Measurements from ENCODE around the gene MAPK8IP1.
A peak's percentile ranks its signal among the peaks of the same experiment; 100 is the strongest.

MAPK8IP1 gene

DNA sequence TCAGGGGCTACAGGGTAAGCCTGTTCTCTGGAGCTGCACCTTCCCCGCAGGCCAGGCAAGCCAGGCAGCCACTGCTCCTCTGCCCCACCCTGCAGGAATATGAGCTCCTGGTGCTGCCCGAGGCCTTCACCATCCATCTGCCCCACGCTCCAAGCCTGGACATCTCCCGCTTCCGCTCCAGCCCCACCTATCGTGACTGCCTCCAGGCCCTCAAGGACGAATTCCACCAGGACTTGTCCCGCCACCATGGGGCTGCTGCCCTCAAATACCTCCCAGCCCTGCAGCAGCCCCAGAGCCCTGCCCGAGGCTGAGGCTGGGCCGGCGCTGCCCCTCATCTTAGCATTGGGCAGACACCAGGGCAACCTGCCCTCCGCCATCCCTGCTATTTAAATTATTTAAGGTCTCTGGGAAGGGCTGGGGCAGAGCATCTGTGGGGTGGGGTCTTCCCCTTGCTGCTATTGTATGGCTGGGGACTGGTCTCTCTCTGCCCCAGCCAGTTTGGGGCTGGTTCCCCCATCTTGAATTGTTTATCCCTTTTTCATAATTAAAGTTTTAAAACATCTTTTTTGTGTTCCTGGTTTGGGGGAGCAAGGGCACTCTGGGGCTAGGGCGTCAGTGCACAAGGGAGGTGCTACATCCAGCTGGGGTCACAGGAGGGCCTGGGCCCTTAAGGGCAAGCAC is 43.2 kb downstream of the MAPK8IP1 start:
- DNase-seq: no peak

DNA sequence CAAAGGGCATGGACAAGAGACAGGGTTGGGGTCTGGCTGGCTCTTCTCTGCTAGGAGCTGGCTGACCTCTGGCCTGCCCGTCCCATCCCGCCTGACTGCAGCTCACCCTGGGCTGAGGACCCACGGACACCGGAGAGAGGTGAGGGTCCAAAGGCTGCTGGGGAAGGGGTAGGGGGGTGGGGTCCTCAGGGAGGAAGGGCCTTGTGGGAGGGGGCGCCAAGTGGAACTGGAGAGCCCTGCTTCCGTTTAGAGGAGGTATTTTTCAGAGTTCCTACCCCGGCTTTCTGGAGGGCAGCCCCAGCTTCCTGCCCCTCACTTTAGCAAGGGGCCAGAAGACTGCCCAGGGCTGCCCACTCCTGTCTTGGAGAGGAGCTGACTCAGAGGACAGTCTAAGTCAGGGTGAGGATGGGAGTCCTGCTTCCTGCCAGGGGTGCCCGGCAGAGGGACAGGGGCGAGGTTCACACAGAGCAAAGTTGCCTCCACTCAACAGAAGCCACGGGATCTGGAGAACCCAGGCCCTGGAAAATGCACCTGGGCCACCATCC is 44.1 kb downstream of the MAPK8IP1 start:
- no peak for DNase-seq

DNA sequence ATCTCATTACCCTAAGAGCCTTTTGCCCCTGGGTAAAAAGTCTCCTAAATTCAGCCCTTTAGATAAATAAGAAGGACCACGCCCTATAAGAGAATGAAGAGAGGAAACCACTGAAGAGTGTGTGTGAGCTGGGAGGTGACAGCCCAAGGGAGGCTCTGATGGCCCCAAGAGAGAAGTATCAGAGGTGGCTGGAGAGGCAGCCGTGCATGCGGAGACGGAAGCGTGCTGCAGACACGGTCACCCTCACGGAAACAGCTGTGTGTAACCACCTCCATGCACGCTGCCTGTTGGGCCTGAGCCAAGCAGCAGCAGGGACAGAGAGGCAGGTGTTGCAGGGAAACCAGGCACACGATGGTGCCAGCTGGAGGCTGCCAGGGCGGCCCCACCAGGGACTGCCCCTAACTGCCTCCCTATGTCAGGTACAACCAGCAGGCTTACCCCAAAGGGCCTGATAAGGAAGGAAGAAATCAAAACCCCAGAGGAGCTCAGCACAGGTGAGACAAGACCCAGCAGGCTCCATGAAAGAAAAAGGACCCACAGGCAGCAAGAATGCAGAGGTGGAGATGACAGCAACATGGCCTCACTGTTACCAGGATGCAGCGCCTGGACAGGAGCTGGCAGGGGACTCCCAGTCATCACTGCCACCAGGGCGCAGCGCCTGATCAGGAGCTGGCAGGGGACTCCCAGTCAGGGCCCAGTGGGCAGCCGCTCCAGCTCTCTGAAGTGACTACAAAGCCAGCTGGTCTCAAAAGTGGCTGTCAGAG is 44.8 kb downstream of the MAPK8IP1 start:
- DNase-seq: no peak

DNA sequence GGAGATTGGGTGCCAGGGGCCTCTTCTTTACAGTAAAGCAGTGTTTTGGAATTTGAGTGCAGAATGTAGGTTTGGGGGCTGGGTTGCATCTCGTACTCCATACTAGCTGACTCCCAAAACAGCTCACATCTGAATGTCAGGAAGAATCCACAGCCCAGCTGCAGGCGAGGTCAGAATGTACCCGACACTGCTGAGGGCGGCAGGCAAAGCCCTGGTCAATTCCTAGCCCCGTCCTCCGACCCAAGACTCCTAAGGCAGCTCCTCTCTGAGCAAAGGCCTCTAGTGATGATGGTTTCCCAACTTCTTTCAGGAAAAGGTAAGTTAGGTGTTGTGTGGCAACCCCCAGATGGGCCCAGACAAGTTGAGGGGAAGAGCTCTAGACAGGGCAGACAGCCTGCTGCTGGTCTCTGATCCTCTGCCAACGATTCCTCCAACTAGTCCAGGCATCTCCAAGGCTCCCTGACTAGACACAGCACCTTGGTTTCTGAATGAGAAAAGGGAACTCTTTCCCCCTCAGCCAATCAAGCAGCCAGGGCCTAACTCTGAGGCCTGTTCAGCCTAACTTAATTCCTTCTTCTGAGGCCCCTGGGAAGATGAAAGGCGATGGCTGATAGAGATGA is 45.6 kb downstream of the MAPK8IP1 start:
- DNase-seq: no peak

DNA sequence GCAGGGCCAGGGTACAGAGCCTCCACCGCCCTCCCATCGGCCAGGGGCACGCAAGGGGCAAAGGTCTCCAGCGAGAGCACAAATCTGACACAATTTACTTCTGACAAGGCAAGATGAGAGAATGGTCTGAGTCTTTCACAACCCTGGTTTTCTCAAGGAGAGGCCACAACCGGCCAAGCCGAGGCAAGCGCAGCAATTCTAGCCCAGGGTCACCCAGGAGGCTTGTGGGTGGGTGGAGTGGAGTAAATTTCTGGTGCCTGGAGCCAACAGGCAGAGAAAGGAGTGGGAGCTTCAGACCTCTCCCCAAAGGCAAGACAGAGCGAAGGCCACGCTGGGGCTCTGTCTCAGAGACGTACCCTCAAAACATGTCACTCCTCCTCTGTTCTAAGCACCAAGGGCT is 46.3 kb downstream of the MAPK8IP1 start:
- DNase-seq: no peak

DNA sequence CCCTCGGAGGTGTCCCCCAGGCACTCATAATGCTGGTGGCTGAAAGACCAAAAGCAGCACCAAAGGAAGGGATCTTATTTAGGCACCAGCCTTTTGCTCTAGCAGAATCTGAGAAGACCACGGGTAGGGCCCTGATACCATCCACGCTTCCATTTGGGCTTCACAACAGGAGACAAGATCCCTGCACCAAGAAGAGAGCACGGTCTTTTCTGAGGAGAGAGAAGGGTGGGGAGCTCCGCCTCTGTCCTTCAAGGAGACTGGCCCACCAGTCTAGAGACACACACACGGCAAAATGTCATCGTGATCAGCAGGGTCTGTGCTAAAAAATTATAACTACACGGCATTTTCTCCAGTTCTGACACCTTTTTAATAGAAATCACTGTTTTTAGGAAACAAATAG is 46.8 kb downstream of the MAPK8IP1 start:
- DNase-seq: no peak

DNA sequence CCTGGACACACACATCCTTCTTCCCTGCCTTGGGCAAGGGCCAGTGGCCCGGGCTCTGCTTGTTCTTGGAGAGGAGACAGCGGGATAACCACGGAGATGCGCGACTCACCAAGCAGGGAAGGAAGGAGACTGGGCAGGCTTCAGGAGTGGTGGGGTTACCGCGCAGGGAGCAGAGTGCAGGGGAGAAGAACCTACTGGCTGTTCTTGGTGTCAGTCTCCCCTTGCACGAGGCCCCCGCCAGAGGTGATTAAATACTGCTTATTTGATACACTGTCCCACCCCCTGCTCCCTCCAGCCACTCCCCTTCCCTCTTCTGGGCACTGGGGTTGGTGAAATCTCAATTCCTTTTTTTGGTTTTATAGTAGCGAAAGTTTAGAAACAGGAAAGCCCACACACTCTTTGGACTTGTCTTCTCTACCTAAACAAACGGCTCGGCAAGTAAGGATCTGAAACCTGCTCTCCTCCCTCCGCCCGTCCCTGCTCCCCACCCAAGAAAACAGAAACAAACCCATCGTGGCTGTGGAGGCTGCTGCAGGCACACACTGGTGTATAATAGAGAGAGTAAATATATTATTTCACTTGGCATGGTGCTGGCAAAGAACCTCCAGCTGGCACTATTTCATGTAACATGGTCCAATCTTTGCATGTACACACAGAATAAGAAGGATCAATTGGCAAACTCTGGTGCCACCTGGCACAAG is 47.8 kb downstream of the MAPK8IP1 start:
- DNase-seq: peak; percentile 43

DNA sequence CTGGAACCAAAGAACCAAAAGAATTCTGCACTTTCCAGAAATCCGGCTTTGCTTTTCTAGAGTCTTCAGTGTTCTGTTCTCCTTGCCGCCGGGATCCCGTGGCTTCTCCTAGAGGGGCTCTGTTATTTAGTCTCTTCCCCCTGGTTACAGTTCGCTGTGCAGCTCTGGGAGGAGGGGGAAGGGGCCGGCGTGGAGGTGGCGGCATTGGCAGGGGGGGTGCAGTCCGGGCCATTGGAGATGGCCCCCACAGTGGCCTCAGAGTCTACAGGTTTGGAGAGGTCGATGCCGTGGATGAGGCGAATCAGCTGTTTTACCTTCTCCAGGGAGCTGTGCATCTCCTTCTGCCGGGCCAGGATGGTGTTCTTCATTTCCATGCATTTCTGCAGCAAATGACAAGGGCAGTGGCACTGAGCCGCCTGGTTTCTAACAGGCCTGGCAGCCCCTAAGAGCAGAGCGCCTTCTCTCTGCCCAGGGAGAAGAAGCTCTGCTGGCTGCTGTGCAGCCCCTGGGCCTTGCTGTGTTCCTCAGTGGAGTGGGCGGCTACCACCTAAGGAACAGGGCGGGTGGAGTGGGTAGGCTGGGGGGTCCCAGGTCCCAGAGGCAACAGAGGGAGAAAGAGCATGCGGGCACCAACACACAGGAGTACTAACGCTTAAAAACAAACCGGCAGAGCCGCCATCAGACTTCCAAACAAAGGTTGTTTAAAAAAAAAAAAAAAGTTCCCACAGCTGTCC is 48.6 kb downstream of the MAPK8IP1 start:
- DNase-seq: no peak

DNA sequence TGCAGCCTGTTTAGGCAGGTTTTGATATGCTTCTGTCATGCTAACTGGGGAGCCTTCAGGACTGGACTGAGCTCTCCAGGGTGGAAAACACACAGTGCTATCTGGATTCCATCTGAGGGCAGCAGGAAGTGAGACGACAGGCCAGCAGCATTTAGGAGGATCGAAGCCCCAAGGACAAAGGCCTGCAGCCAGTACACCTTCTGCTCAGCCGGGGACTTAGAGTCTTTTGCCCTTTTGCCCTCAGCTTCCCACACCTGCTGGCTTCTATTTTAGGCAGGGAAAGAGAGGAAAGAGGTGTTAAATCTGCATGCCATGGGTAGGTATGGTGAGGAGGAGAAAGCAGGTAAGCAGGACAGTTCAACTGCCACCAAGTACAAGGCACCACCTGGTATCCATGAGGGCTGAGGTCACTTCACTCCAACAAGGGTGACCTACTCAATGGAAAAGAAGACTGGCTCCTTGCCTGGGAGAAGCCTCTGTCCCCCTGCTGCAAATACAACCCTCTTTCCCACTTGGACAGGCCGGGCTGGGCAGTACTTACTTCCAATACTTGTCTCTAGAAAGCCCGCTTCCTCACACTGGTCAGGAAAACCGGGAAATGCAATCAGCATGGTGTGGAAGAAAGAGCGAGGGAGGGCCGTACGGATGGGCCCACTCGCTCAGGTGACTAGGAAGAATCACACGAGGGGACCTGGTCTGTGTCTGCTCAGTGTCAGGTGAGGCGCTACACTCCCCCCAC is 49.3 kb downstream of the MAPK8IP1 start:
- DNase-seq: no peak

DNA sequence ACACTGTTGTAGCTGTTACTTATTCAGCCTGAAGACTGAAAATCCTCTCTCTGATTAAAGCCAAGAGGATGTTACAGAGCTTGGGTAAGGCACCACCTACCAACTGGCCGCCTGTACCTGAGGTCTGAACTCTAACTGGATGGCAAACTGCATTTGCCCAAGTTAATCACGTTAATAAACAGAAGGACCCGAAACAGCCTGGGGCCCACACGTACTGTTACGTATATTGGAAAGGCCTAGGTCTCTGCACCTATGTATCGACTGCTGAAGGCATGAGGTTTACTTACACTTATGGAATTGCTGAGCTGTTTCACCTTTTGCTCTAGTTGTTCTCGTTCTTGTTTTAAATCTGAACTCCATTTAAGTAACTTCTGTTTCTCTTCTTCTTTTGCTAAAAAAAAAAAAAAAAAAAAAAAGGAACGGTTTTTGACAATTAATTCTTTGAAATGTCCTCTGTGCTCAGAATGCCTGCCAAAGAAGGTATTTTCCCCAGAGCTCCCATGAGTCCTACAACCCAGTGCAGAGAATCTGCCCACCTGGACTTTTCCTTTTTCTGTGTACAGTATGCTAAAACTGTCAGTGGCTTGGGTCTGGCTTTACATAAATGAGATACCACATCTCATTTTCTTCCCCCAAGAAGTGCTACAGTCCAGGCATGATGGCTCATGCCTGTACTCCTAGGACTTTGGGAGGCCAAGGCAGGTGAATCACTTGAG is 50.1 kb downstream of the MAPK8IP1 start:
- no peak for DNase-seq

DNA sequence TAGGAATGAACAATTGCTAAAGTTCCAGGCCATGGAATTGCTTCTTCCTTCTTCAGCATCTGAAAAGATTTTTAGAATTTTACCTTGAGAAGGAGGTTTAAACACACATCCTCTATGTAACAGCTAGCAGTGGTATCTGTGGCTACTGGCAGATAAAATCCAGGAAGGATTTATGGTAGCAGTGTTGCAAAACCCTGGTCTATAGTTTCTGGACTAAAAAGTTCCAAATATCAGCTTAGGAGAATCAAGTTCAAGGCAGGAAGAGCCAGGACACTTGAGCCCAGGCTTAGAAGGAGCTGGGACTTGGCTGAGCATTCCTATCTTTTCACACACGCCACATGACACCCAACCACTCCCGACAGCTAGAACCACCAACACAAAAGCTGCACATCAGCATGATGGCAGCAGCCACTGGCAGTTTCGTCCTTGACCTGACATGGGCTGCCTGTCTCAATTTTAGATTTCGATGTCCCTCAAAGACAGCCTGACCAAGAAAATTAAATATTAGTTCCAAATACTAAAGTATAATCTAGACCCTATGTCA is 51.1 kb downstream of the MAPK8IP1 start:
- DNase-seq: no peak

DNA sequence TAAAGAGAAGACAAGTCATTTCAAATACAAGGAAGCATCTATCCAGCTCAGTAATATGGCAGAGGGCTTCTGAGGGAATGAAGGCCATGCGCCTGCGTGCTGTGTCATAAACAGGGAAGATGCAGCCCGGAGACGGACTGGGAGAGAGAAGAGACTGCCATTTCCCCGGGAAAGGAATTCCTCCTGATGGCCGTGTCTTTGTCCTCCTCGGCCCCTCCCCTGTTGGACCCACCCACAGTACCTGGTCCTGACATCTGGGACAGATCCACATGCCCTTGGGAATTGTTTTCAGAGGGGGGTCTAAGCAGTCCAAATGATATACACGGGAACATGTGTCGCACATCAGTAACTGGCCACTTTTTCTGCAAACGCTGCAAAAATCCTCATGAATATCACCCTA is 52.5 kb downstream of the MAPK8IP1 start:
- DNase-seq: no peak

DNA sequence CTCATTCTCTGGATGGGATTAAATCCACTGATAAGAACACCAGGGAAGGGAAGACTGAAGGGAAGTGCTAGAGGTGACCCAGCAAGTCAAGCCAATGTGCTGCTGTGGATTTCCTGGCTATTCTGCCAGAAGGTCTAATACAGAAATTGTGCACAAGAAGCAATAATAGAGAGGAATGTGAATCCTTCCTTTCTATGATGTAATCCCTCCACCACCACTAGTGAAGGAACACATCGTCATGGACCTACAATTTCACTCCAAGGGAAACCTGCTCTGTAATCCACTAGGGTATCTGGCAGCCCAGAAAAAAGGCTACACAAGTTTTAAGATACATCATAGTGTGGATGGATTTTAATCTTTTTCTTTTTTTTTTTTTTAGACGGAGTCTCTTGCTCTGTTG is 54.4 kb downstream of the MAPK8IP1 start:
- DNase-seq: no peak

DNA sequence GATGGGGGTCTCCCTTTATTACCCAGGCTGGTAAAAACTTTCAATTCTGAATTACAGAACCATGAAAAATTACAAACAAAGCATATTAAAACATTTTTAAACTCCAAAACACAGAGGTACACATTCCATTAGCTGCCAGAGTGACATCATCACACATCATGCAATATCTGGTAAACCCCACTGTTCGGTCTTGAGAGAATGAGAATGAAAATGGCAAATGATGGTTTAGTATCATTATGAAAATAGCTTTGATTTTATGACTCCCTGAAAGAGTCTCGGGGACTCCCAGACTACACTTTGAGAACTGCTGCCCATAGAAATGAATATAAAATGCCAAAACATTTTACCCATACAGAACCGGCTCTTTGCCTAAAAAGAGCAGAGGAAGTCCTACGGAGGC is 55.8 kb downstream of the MAPK8IP1 start:
- no peak for DNase-seq

DNA sequence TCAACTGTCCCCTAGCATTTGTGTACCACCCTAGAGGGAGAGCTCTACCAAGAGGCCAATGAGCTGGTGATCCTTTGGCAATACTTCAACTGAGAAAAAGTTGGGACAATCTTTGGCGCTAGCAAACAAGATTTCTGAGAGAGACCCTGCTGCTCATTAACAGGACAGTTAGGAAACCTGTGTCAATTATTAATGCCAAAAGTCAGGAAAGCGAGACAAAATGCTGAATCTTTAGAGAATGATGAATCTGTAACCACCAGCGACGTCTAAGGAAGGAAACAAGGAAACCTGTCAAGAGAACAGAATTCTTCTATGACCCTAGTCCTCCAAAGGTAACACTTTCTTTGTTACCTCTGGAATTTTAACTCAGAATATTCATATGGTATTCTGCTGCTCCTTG is 56.9 kb downstream of the MAPK8IP1 start:
- no peak for DNase-seq

DNA sequence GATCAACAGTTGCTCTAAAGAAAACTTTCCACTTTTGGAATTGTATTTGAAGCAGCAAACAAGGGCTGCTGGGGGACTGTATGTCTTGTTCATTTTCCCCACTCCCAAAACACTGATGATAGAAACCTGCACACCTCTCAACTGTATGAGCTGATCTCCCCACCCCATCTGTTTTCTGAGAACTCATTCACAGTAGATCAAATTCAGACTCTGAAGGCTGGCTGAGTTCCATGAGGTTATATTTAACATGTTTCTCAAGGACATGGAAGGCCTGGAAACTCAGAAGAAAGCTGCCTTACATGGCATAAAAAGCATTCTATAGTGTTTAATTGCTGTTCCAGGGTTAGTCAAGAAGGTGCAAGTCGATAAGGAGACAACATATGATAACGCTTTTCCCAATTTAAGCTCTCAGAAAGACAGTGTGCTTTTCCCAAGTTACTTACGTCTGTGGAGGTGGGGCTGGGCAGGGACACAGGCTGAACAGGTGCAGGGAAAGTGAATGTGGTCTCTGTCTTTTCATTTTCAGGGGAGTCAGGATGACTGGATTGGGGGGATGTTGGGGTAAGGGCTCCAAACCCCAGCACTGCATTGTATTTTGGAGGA is 60.0 kb downstream of the MAPK8IP1 start:
- no peak for DNase-seq

DNA sequence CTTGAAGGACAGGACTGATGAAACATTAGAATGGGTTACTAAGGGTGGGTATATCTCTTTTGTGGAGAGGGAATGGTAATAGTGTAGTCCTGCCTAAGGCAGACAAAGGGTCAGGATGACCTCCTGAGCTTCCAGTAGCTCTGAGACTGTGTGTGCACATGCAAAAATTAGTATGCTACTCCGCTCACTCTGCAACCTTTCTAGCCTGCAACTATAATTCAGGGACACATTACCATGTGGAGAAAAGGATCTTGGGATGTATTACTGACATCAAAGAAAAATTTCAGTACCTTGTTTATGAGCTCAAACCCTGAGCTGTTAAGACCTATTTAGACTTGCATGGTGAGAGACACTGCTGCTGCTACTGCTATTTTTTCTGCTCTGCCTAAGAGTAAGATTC is 62.4 kb downstream of the MAPK8IP1 start:
- no peak for DNase-seq

DNA sequence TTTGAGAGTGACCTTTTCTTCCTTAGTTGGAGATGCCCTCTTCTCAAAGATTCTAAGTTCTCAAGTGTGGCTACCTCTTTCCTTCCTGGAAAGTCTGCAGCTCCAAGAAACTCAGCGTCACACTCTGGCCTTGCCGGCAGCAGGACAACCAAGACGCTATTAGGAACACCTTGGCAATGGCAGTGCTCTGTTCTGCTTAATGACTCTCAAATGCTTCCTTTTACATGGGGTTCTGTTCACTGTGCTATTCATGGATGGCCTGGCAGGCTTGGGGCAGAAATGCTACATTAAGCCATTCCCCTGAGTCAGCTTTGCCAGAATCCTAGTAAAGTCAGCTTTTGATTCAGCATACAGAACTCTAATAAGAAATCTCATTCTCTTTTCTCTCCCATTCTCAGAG is 62.9 kb downstream of the MAPK8IP1 start:
- no peak for DNase-seq

DNA sequence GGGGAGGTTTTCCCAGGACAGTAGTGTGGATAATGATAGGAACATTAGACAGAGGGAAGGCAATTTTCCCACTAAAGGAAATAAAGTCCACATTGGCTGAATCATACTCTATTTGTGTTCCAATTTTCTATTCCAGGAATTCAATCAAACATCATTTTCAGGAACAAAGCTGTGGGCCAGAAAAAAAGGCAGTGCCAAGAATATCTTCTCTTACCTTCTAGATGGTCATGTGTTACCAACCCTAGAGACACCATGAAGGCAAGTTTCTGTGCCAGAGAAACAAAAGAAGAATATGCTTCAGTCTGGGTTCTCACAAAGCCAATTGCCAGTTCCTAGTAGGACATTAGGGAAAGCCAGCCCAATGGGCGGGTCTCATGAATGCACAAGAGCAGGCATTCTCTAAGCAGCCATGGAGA is 64.5 kb downstream of the MAPK8IP1 start:
- DNase-seq: no peak
